Measurements from ENCODE around the gene CNTNAP2.

DNA sequence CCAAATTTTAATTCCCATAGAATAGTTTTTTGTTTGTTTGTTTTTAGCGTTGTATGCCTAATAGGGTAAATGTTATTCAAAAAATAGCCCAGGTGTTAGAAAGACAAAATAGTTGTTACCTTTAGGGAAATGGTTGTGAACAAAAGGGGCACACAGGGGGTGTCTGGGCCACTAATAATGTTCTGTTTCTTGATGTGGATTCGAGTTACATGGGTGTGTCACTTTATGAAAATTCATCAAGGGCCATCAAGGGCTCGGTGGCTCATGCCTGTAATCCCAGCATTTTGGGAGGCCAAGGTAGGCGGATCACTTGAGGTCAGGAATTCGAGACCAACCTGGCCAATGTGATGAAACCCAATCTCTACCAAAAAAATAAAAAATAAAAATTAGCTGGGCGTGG is 1942.2 kb downstream of the CNTNAP2 start:
- TF ChIP-seq, protein P1, sequence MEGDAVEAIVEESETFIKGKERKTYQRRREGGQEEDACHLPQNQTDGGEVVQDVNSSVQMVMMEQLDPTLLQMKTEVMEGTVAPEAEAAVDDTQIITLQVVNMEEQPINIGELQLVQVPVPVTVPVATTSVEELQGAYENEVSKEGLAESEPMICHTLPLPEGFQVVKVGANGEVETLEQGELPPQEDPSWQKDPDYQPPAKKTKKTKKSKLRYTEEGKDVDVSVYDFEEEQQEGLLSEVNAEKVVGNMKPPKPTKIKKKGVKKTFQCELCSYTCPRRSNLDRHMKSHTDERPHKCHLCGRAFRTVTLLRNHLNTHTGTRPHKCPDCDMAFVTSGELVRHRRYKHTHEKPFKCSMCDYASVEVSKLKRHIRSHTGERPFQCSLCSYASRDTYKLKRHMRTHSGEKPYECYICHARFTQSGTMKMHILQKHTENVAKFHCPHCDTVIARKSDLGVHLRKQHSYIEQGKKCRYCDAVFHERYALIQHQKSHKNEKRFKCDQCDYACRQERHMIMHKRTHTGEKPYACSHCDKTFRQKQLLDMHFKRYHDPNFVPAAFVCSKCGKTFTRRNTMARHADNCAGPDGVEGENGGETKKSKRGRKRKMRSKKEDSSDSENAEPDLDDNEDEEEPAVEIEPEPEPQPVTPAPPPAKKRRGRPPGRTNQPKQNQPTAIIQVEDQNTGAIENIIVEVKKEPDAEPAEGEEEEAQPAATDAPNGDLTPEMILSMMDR (IDR thresholded peaks at IDR 0.05) = no peak
- TF ChIP-seq POLR2A (IDR thresholded peaks at IDR 0.05) = no peak

Measured in lower leg skin (tissue), 3 donors.